ENCODE measurements around the gene ODAD4. TPM values are rescaled to one million over a fixed set of nuclear protein-coding genes. Genes with fewer than 3 reads are reported as not detected.

Gene ODAD4
- total and polyA plus RNA-seq, 2 of the 8 experiments (the other 6 are each of a cell fraction or from before 2014, with no cell fraction given), result 0.48 to 1.3 TPM

DNA sequence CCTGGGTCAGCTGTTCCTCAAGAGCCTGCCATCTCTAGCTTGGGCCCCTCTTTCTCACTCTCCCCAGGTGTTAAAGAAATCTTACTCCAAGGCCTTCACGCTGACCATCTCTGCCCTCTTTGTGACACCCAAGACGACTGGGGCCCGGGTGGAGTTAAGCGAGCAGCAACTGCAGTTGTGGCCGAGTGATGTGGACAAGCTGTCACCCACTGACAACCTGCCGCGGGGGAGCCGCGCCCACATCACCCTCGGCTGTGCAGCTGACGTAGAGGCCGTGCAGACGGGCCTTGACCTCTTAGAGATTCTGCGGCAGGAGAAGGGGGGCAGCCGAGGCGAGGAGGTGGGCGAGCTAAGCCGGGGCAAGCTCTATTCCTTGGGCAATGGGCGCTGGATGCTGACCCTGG is 43.0 kb downstream of the ODAD4 start:
- H3K9ac ChIP-seq (replicated peaks in 1 of 4; ENCODE audit: extremely low read depth in 1 of 4, low read depth in 3 of 4, low read length in 3 of 4), result no peak overlapping the region
- H3K18ac ChIP-seq (ENCODE audit: extremely low read depth, low read length), result no peak overlapping the region
- H2BK5ac ChIP-seq (ENCODE audit: low read depth, low read length), result no peak overlapping the region
- no peaks in the 10 kb centered on the region for H3K4me1 ChIP-seq (replicated peaks in 1 of 4; ENCODE audit: control insufficient read depth in 3 of 4, insufficient read depth in 4 of 4, low read length in 3 of 4)
- no peak overlapping the region for H3K23ac ChIP-seq (ENCODE audit: insufficient read length)
- H3K36me3 ChIP-seq (ENCODE audit: control insufficient read depth in 2 of 4, insufficient read depth in 4 of 4, low read length in 3 of 4), result peaks cover 32 to 63% (median 61%) of the 10 kb centered on the region in 4 experiments
- no peak overlapping the region for H3K14ac ChIP-seq (ENCODE audit: insufficient read length)
- H2BK20ac ChIP-seq (ENCODE audit: low read length), result no peak overlapping the region
- FAIRE-seq (no peak), DNase-seq (ENCODE audit: low read depth in 1 of 2, low spot score in 2 of 2) (no peak)
- TF ChIP-seq TEAD4 (IDR thresholded peaks at IDR 0.05; ENCODE audit: low read depth, low read length) (no peak), SUZ12 (IDR thresholded peaks at IDR 0.05; ENCODE audit: low read length) (no peak), SP4 (IDR thresholded peaks at IDR 0.05; ENCODE audit: low read length) (no peak), KDM5A (IDR thresholded peaks at IDR 0.05; ENCODE audit: low read length) (no peak), TCF12 (IDR thresholded peaks at IDR 0.05; ENCODE audit: low read depth, low read length) (no peak), POLR2A (IDR thresholded peaks at IDR 0.05; ENCODE audit: control extremely low read depth in 1 of 2, low read depth in 2 of 2, low read length in 2 of 2) (0 out of 3 replicates have a peak, but pooled peaks of 1 of the 2 experiments have one; percentile 7)
- TF ChIP-seq, protein P1, sequence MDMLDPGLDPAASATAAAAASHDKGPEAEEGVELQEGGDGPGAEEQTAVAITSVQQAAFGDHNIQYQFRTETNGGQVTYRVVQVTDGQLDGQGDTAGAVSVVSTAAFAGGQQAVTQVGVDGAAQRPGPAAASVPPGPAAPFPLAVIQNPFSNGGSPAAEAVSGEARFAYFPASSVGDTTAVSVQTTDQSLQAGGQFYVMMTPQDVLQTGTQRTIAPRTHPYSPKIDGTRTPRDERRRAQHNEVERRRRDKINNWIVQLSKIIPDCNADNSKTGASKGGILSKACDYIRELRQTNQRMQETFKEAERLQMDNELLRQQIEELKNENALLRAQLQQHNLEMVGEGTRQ (IDR thresholded peaks at IDR 0.05; ENCODE audit: low read length), result no peak
- H3K27me3 ChIP-seq (replicated peaks in 1 of 4; ENCODE audit: control insufficient read depth in 3 of 4, extremely low read depth in 1 of 4, insufficient read depth in 3 of 4, low read length in 3 of 4), result no peaks in the 10 kb centered on the region
- peaks cover 2 to 17% of the 10 kb centered on the region in 2 experiments for H4K20me1 ChIP-seq (replicated peaks in 1 of 2; ENCODE audit: control insufficient read depth in 1 of 2, insufficient read depth in 2 of 2, low read length in 2 of 2)
- peaks cover 3% of the 10 kb centered on the region; the same call in 1 of the 2 replicates for H3K79me1 ChIP-seq (ENCODE audit: low read depth, low read length)
- H2AK5ac ChIP-seq (ENCODE audit: low read depth, low read length), result no peak overlapping the region
- H2BK12ac ChIP-seq (ENCODE audit: low read depth, low read length), result no peak overlapping the region
- H4K8ac ChIP-seq (ENCODE audit: extremely low read depth, insufficient read depth, low read length), result 0 out of 2 replicates have a peak overlapping the region, but pooled peaks have one; percentile 14
- no peaks in the 10 kb centered on the region for H3K79me2 ChIP-seq (ENCODE audit: control insufficient read depth in 1 of 2, insufficient read depth in 2 of 2, low read length in 2 of 2)
- H3K27ac ChIP-seq (ENCODE audit: low read depth, low read length), result no peak overlapping the region
- H3K4me3 ChIP-seq (ENCODE audit: extremely low read depth in 1 of 4, insufficient read depth in 2 of 4, low read depth in 3 of 4, low read length in 4 of 4), result no peak overlapping the region
- H2BK15ac ChIP-seq (ENCODE audit: low read length), result no peak overlapping the region
- no peaks in the 10 kb centered on the region; the same call in 1 of the 2 replicates for H3K23me2 ChIP-seq (ENCODE audit: low read depth, low read length)
- H4K91ac ChIP-seq (replicated peaks; ENCODE audit: insufficient read length, low read length), result no peak overlapping the region
- no peak overlapping the region for H2AFZ ChIP-seq (ENCODE audit: low read length)
- ChIA-PET POLR2A (ENCODE audit: partially characterized antibody) (interaction anchor here (0.7 to 1.9 kb wide), 5 partner anchors 11 to 34 kb away, joined by 3 to 6 read pairs (median 4); no protein-coding TSS in a partner anchor), CTCF (ENCODE audit: partially characterized antibody) (interaction anchor here (6.5 kb wide), 1 partner anchor 10 kb away, joined by 60 read pairs; the partner anchor contains the start of gene CNP)
- H3K56ac ChIP-seq (replicated peaks; ENCODE audit: insufficient read length, low read depth, low read length), result no peak overlapping the region
- H3K4me2 ChIP-seq (ENCODE audit: insufficient read depth in 1 of 2, low read depth in 2 of 2, low read length in 2 of 2), result no peak overlapping the region
- no peak overlapping the region for H2BK120ac ChIP-seq (replicated peaks; ENCODE audit: low read depth, low read length)
- no peaks in the 10 kb centered on the region for H3K9me3 ChIP-seq (ENCODE audit: insufficient read depth in 2 of 2, low read depth in 1 of 2, low read length in 1 of 2)
- H3K4ac ChIP-seq (replicated peaks; ENCODE audit: insufficient read length, low read depth, low read length), result no peak overlapping the region
- 85% methylated on average over 13 of the region's 19 CpGs; no CpG with 5 or more reads in 1 of the 2 experiments for WGBS, 2 experiments (ENCODE audit: extremely low coverage in 1 of 2, insufficient coverage in 1 of 2, insufficient read length in 1 of 2, insufficient replicate concordance in 2 of 2, low coverage in 1 of 2, low lambda C conversion rate in 2 of 2, missing lambda C conversion rate in 1 of 2)
- H4K5ac ChIP-seq (ENCODE audit: insufficient read length, low read depth, low read length), result no peak overlapping the region

Data from H1 (cell line).